GM21529 (cell line): ENCODE data around the gene WDR20.
"Not testable (repeated sequence)": the region's sequence is repeated elsewhere in the genome, so short reads cannot be mapped to it uniquely, and the experiment has no call there.

ENCODE experiments used
- ATAC-seq: cut with Tn5 transposase; IDR thresholded peaks from one replicate; pipeline ENCODE4 v1.9.1; 2021; ENCODE audit not compliant: unreplicated experiment

WDR20 gene

DNA sequence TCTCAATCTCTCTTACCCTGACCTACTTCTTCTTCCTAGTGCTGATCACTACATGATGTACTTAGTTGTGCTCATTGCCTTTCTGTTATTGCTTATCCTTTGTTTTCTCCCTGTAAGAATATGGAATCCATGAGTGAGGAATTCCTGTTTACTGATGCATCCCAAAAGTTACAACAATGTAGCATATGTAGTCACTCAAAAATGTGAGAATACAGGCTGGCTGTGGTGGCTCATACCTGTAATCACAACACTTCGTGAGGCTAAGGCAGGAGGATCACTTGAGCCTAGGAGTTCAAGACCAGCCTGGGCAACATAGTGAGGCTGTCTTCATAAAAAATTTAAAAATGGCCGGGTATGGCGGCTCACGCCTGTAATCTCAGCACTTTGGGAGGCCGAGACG lies 8.0 kb upstream of the WDR20 start:
- ATAC-seq, result no peak

DNA sequence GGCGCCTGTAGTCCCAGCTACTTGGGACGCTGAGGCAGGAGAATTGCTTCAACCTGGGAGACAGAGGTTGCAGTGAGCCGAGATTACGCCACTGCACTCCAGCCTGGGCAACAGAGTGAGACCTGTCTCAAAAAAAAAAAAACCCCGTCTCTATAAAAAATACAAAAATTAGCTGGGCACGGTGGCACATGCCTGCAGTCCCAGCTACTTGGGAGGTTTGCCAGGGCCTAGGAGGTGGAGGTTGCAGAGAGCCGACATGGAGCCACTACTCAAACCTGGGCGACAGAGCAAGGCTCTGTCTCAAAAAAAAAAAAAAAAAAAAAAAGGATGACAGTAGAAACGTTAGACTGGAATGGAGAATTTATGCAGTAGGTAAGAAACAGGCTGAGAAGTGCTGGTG lies 5.7 kb upstream of the WDR20 start:
- not testable (repeated sequence) for ATAC-seq

DNA sequence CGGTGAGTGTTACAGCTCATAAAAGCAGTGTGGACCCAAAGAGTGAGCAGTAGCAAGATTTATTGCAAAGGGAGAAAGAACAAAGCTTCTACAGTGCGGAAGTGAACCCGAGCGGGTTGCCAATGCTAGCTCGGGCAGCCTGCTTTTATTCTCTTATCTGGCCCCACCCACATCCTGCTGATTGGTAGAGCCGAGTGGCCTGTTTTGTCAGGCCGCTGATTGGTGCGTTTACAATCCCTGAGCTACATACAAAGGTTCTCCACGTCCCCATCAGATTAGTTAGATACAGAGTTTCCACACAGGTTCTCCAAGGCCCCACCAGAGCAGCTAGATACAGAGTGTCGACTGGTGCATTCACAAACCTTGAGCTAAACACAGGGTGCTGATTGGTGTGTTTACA lies 5.0 kb upstream of the WDR20 start:
- ATAC-seq, result not testable (repeated sequence)

DNA sequence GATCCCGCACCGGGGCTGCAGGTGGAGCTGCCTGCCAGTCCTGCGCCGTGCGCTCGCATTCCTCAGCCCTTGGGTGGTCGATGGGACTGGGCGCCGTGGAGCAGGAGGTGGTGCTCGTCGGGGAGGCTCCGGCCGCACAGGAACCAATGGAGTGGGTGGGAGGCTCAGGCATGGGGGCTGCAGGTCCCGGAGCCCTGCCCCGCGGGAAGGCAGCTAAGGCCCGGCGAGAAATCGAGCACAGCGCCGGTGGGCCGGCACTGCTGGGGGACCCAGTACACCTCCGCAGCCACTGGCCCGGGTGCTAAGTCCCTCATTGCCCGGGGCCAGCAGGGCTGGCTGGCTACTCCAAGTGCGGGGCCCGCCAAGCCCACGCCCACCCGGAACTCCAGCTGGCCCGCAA lies 4.2 kb upstream of the WDR20 start:
- ATAC-seq, result not testable (repeated sequence)

DNA sequence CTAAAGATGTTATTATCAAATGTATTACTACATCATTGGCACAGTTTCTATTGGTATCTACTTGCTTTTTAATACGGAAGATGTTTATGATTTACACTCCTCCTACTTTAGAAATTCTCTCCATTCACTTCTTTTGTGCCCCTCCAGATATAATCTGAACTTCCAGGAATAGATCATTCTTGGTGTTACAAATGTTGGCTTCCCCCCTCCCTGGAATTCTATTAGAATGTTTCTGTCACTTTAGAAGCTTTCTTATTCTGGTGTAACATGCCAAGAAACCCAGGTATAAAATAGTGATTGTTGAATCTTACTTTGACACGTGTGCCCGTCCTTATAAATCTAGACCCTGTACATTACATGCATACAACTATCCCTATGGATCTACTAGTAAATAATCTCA lies 1.2 kb upstream of the WDR20 start:
- no peak for ATAC-seq

DNA sequence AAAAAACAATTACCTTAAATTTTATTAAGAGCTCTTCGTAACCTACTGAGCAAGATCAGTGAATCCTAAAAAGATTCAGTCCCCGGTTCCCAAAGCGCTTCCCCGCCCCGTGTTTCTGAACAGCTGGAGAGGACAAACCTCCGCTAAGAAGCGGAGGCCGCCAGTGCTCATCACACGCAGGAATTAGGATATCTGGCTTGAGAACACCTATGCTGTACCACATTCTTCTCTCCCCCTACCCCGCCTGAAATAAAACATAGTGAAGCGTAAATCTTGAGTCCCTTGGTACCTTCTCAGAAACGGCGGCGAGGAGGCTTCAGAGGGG lies 774 bp upstream of the WDR20 start:
- ATAC-seq, result no peak

DNA sequence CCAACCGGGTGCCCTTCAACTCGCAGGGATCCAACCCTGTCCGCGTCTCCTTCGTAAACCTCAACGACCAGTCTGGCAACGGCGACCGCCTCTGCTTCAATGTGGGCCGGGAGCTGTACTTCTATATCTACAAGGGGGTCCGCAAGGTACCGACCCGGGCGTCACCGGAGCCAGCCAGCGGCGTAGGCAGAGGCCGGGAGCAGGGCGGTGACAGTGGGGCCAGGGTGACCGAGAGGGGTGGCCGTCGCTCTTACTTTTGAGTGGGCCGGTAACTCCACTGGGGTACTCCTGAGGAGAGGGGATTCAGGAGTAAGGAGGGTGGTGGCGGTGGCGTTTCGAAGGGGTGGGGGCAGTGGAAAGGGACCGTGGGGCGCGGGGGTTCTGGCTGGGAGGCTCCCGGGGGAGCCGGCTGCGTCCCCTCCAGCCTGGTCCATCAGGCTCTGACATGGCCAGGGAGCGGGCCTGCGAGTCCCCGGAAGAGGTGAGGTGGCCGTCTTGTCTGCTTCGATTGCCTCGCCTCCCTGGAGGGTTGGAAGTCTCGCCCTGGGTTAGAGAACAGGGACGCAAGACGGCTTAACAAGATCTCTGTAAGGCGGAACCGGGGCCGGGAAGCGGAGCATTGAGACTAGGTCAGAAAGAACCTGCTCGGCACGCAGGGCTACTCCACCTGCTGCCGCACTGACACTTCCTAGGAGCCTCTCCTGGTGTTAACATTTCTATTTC lies 491 bp downstream of the WDR20 start:
- peak; percentile 15 for ATAC-seq

DNA sequence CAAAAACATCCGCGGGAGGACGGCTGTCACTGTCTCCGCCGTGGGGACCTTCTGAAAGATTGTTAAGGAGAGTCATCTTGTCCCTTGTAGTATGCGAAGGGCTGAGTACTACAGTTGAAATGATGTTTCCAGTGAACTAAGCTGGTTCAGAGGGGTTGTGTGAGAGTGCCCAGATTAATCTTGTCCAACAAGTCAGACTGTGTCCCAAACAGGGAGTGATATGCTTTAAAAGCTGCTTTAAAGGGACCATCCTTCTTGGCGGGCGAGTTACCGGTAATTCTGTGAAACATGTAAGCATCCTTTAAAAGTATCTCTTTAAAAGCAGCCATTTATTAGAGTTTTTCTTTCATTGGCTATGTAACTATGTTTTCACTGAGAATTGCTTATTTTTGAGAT lies 1.1 kb downstream of the WDR20 start:
- ATAC-seq, result no peak

DNA sequence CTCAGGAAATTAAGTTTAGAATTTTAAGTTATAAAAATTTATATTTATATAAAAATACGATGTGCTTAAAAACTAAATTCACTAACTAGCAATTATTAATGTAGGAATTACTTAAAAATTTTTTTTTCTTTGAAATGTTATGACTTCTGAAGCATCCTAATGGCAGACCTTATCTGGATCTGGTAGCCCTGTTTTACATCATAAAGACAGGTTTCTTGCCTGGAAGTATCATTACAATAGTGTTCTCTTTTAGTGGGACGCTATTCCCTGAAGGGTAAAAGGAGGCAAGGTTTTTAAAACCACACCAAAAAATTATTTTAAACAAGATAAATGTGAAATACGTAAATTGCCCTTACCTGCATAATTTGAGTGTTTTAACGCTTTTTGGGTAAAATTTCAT lies 2.1 kb downstream of the WDR20 start:
- no peak for ATAC-seq

DNA sequence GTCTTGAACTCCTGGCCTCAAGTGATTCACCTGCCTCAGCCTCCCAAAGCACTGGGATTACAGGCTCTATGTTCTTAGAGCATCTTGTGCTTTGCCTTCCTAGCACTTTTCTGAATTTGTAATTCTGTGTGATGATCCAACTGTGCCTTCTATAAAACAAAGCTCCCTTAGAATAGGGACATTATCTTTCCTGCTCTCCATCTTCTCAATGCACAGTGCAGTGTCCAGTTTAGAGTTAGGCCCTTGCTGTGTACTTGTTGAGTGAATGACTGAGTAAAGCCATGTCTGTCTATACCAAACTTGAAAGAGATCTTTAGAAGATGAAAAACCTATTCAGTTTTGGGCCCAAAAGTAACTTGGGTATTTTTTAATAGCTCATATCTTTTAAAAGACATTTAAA lies 5.2 kb downstream of the WDR20 start:
- ATAC-seq, result no peak

DNA sequence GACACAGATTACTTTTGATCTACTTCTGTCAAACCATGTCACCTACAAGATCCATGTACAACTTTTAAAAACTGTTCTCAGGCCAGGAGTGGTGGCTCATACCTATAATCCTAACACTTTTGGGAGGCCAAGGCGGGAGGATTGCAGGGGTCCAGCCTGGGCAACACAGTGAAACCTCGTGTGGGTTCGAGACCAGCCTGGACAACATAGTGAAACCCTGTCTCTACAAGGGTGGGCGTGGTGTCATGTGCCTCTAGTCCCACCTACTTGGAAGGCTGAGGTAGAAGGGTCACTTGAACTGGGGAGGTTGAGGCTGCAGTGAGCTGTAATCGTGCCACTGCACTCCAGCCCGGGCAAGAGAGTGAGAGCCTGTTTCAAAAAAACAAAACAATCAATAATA lies 5.7 kb downstream of the WDR20 start:
- ATAC-seq, result no peak

DNA sequence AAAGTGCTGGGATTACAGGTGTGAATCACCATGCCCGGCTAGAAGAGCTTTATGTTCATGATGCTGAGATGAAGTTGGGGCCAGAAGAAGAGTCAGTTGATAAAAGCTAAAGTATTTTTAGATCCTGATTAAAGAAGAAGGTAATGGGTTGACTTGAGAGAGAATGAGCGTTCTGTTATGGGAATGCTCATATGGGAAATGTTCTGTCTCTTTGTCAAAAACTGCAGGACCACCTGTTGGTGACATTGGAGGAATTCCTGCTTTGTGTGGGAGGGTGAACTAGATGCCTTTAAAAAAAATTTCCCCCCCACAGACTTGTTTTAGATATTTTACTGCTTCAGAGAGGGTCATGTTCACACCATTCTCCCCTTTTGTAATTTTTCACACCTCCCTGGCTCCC lies 6.7 kb downstream of the WDR20 start:
- ATAC-seq, result no peak

DNA sequence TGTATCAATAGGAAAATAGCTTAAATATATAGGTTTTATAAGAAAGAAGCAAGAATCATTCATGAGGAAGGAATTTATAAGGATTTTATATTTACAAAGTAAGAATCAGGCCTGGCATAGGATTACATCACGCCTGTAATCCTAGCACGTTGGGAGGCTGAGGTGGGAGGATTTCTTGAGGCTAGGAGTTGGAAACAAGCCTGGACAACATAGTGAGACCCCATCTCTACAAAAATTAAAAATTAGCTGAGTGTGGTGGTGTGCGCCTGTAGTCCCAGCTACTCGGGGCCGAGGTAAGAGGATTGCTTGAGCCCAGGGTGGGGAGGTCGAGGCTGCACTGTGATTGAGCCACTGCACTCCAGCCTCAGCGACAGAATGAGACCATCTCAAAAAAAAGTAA lies 10.4 kb downstream of the WDR20 start:
- no peak for ATAC-seq

DNA sequence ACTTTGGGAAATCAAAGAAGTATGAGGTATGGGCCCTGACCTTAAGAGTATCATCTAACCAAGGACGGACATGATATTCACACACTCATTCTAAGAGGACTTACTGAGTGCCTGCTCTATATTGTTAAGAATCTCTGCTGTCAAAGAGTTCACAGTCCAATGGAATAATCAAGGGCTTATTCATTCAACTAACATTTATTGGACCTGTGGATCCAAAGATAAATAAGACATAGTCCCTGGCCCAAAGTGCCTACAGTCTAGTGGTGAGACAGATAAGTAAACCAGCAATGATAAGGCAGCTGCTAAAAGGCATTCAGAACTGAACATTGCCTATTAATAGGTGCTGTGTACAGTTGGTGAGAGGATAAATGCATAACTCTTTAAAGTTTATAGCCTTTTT lies 11.0 kb downstream of the WDR20 start:
- no peak for ATAC-seq

DNA sequence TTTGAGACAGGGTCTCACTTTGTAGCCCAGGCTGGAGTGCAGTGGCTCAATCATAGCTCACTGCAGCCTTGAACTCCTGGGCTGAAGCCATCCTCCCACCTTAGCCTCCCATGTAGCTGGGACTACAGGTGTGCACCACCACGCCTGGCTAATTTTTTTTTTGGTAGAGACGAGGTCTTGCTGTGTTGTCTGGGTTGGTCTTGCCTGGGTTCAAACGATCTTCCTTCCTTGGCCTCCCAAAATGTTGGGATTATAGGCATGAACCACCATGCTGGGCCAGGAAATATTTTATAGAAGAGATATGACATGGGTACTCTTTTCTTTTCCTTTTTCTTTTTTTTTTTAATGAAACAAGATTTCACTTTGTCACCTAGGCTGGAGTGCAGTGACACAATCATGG lies 11.7 kb downstream of the WDR20 start:
- ATAC-seq, result not testable (repeated sequence)

DNA sequence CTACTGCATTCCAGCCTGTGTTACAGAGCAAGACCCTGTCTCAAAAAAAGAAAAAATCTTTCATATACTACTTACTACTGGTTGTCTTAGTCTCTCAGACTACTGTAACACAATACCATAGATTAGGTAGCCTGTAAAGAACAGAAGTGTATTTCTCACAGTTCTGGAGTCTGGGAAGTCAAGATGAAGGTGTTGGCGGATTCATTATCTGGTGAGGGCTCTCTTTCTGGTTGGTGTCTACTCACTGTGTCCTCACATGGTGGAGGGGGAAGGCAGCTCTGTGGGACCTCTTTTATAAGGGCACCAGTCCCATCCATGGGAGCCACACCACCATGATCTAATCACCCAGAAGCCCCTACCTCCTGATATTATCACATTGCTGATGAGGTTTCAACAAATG lies 14.4 kb downstream of the WDR20 start:
- no peak for ATAC-seq

DNA sequence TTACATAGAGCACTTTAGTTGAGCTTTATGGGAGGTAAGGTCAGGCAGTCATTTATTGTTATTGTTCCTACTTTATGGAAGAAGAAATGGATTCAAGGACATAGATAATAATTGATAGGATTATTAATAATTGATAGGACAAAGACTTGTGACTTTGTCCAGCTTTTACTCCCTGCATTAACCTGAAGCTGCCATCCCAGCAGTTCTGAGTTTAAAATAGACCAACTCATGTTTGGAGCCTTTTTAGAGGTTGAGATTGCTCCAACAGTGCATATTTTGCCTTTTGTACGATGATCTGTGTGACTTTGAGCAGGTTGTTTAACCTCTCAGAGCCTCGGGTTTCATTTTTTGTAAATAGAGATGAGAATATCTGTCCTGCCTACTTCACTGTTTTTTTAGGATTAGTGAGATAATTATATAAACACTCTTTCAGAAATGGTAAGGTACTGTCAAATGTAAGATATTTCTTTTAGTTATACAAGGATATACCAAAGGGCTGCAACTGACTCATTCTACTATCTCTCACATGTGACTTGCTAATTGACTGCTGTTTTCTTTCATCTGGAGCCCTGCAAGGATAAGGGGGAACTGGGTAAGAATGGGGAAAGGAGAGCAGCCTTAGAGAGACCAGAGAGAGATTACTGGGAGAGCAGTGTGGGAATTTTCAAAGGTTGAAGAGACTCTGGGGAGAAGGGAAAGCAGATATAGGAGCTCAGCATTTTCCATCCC lies 15.3 kb downstream of the WDR20 start:
- no peak for ATAC-seq

DNA sequence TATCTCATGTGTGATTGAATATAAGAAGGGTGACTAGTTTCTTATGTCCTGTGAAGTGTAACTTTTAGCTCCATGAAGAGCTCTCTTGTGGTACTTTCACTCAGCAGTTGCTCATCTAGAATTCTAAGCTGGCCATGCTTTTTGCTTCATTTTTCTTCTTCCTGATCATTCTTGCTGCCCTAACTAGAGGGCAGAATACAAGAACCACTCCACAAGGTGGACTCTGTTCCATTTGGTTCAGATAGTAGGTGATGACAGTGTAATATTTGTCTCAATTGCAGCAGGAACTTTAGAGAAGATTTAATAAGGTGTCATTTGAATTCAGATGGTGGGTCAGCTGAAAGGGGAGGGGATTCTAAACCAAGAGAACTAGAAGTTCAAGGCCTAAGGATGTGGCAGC lies 17.6 kb downstream of the WDR20 start:
- ATAC-seq, result no peak

DNA sequence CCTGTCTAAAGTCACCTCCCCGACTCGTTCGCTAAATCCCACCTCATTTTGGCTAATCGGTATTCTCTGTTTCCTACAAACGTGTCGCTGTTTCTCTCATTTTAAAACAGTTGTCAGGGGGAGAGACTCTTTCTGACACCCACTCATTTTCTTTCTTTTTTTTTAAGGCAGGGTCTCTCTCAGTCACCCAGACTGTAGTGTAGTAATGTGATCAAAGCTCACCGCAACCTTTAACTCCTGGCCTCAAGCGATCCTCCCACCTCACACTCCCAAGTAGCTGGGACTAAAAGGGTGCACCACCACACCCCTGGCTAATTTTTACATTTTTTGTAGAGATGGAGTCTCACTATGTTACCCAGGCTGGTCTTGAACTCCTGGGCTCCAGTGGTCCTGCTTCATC lies 19.1 kb downstream of the WDR20 start:
- no peak for ATAC-seq

DNA sequence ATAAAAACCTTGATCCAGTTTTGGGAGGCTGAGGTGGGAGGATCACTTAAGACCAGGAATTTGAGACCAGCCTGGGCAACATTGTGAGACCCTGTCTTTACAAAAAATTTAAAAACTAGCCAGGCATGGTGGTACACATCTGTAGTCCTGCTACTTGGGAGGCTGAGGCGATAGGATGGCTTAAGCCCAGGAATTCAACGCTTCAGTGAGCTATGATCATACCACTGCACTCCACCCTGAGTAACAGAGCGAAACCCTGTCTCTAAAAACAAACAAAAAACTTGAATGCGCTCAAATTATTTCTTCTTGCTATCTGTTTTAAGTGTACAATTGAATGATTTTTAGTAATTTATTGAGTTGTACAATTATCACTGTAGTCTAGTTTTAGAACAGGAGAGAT lies 20.1 kb downstream of the WDR20 start:
- no peak for ATAC-seq

DNA sequence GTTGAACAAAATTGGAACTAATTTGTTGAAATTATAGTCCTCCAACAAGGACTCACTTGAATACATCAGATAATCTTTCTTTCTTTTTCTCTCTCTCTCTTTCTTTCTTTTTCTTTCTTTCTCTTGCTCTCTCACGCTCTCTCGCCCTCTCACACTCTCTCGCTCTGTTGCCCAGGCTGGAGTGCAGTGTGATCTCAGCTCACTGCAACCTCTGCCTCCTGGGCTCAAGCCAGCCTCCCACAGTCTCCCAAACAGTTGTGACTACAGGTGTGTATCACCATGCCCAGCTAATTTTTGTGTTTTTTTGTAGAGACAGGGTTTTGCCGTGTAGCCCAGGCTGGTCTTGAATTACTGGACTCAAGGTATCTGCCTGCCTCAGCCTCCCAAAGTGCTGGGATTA lies 22.8 kb downstream of the WDR20 start:
- ATAC-seq, result no peak

DNA sequence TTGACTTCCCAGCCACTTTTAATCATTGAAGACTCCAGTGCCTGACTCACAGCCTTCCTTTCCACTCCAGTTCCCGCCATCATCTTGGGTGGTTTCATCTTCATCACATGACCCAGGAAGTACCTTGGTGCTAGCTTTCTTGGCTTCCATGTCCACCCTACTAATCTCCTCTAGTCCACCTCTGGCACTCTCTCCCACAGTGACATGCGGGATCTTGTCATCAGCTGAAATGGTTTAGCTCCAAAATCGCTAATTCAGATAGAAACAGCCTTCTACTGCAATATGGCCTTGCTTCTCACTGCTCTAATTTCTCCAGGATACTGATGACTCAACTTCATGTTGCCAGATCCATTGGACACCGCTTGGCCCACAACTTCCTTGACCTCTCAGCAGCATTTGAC lies 24.5 kb downstream of the WDR20 start:
- no peak for ATAC-seq

DNA sequence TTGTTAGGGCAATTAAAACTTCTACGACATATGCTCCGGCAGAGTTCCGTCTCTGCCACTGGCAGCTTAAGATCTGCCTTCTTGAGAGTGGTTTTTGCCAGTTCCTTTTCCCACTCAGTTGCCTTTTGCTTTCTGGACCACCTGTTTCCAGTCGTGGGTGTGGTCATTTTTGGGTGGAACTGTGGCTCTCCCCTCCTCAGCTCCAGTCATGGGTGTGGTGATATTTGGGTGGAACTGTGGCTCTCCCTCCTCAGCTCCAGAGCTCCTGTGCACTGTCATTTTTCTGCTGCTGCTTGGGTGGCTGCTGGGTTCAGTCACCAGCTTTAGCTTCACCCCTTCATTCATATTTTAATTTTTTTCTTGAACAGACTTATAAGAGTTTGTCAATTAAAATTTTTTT lies 25.3 kb downstream of the WDR20 start:
- ATAC-seq, result no peak
